SU-DHL-6 (cell line): Measurements from ENCODE around the gene CCDC127.

Source experiments
- H2AFZ ChIP-seq: fragments of 200-600 bp; sonication (generic); 2 replicates; pipeline ENCODE4 v1.6.1; 2014; ENCODE audit warnings: low read depth, mild to moderate bottlenecking, moderate library complexity, mixed read lengths, antibody characterized with exemption, low read length; ENCODE audit not compliant: severe bottlenecking
- H3F3A ChIP-seq: fragments of 200-600 bp; shearing (Covaris generic); 2 replicates; pipeline ENCODE4 v1.6.0; 2016; ENCODE audit warnings: antibody characterized with exemption, mild to moderate bottlenecking; ENCODE audit not compliant: insufficient read depth
- H3K27ac ChIP-seq: fragments of 200-600 bp; sonication (generic); 2 replicates; pipeline ENCODE4 v1.5.1; 2016; ENCODE audit warnings: low read depth, mild to moderate bottlenecking, low read length, moderate library complexity, mixed read lengths
- H3K27me3 ChIP-seq: fragments of 200-600 bp; sonication (generic), shearing (Covaris generic); 2 replicates; pipeline ENCODE4 v1.6.0; 2014; ENCODE audit warnings: mild to moderate bottlenecking, low read length
- H3K36me3 ChIP-seq: fragments of 200-600 bp; sonication (generic); 2 replicates; pipeline ENCODE4 v1.6.1; 2014; ENCODE audit warnings: mild to moderate bottlenecking, low read length, mixed read lengths
- H3K4me2 ChIP-seq: fragments of 300-600, 200-600 bp; shearing (Covaris generic), sonication (generic); 2 replicates; pipeline ENCODE4 v1.6.0; 2014; ENCODE audit warnings: low read length, low read depth, mild to moderate bottlenecking; ENCODE audit not compliant: poor library complexity, severe bottlenecking
- H3K4me3 ChIP-seq: fragments of 200-600 bp; sonication (generic); 2 replicates; pipeline ENCODE4 v1.5.1; 2014; ENCODE audit warnings: antibody characterized with exemption, low read length, mild to moderate bottlenecking, mixed read lengths; ENCODE audit not compliant: insufficient read depth, poor library complexity, severe bottlenecking
- H3K79me2 ChIP-seq: fragments of 200-600 bp; sonication (generic); 2 replicates; pipeline ENCODE4 v1.6.1; 2014; ENCODE audit warnings: mild to moderate bottlenecking, low read length, moderate library complexity; ENCODE audit not compliant: insufficient read depth
- H3K9ac ChIP-seq: fragments of 200-600 bp; sonication (generic); 2 replicates; pipeline ENCODE4 v1.7.0; 2014; ENCODE audit warnings: mild to moderate bottlenecking, low read length
- H3K9me2 ChIP-seq: fragments of 200-600 bp; sonication (generic); replicated peaks from 2 replicates; pipeline ENCODE4 v1.6.1; 2014; ENCODE audit warnings: low read length; ENCODE audit not compliant: insufficient read depth
- H3K9me3 ChIP-seq: fragments of 200-600 bp; sonication (generic); 2 replicates; pipeline ENCODE4 v1.6.1; 2014; ENCODE audit warnings: low read length, mixed read lengths; ENCODE audit not compliant: insufficient read depth
- H4K20me1 ChIP-seq: fragments of 200-600 bp; sonication (generic); 2 replicates; pipeline ENCODE4 v1.6.1; 2014; ENCODE audit warnings: low read depth, mild to moderate bottlenecking, antibody characterized with exemption, low read length, moderate library complexity, mixed read lengths
- EZH2phosphoT487 ChIP-seq: fragments of 200-600 bp; sonication (generic), shearing (Covaris generic); conservative IDR thresholded peaks from 2 replicates; pipeline ENCODE4 v1.6.1; 2018; ENCODE audit warnings: mild to moderate bottlenecking, antibody characterized with exemption, low read length, moderate library complexity, mixed read lengths
- TF ChIP-seq, protein P1 (sequence below): fragments of 200-600 bp; sonication (generic); IDR thresholded peaks from one replicate; pipeline ENCODE4 v1.5.1; 2017; ENCODE audit warnings: antibody characterized with exemption, mild to moderate bottlenecking, low read length, moderate library complexity; ENCODE audit not compliant: insufficient read depth, poor library complexity, severe bottlenecking

Gene CCDC127

GRCh38 chr5:169728-170094 lies 48.2 kb downstream of the CCDC127 start:
- no peaks in the 10 kb centered on the region for H3K9me2 ChIP-seq
- no peak overlapping the region for H2AFZ ChIP-seq
- H3K27ac ChIP-seq: no peak overlapping the region
- no peaks in the 10 kb centered on the region for H4K20me1 ChIP-seq
- H3K36me3 ChIP-seq: no peaks in the 10 kb centered on the region
- TF ChIP-seq EZH2phosphoT487: no peak
- TF ChIP-seq, protein P1, sequence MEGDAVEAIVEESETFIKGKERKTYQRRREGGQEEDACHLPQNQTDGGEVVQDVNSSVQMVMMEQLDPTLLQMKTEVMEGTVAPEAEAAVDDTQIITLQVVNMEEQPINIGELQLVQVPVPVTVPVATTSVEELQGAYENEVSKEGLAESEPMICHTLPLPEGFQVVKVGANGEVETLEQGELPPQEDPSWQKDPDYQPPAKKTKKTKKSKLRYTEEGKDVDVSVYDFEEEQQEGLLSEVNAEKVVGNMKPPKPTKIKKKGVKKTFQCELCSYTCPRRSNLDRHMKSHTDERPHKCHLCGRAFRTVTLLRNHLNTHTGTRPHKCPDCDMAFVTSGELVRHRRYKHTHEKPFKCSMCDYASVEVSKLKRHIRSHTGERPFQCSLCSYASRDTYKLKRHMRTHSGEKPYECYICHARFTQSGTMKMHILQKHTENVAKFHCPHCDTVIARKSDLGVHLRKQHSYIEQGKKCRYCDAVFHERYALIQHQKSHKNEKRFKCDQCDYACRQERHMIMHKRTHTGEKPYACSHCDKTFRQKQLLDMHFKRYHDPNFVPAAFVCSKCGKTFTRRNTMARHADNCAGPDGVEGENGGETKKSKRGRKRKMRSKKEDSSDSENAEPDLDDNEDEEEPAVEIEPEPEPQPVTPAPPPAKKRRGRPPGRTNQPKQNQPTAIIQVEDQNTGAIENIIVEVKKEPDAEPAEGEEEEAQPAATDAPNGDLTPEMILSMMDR: no peak
- H3K79me2 ChIP-seq: no peaks in the 10 kb centered on the region
- H3K4me2 ChIP-seq: no peak overlapping the region
- H3K27me3 ChIP-seq: no peaks in the 10 kb centered on the region
- H3F3A ChIP-seq: no peaks in the 10 kb centered on the region
- H3K4me3 ChIP-seq: no peak overlapping the region
- H3K9me3 ChIP-seq: no peaks in the 10 kb centered on the region
- no peak overlapping the region for H3K9ac ChIP-seq

DNA sequence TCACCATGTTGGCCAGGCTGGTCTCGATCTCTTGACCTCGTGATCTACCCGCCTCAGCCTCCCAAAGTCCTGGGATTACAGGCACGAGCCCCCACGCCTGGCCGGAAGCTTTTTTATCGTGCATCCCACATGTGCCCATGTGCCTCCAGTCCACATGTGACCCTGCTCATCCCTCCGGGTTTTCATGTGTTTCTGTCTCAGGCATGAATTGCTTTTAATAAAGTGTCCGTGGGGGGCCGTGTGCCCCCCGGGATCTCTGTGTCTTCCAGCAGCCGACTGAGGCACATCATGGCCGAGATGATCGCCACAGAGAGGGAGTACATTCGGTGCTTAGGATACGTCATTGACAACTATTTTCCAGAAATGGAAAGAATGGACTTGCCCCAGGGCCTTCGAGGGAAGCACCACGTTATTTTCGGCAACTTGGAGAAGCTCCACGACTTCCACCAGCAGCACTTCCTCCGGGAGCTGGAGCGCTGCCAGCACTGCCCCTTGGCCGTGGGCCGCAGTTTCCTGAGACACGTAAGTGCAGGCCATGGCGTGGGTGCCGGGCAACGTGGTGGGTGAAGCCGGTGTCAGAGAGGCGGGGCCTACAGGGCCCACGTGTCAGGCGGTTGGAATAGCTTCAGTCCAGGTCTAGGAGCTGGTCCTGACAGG lies 48.8 kb downstream of the CCDC127 start:
- no peaks in the 10 kb centered on the region for H3K27me3 ChIP-seq
- H3F3A ChIP-seq: no peaks in the 10 kb centered on the region
- no peaks in the 10 kb centered on the region for H3K9me2 ChIP-seq
- H3K36me3 ChIP-seq: no peaks in the 10 kb centered on the region
- no peak overlapping the region for H2AFZ ChIP-seq
- no peaks in the 10 kb centered on the region for H3K79me2 ChIP-seq
- TF ChIP-seq EZH2phosphoT487: no peak
- TF ChIP-seq, protein P1: no peak
- H4K20me1 ChIP-seq: no peaks in the 10 kb centered on the region
- no peaks in the 10 kb centered on the region for H3K9me3 ChIP-seq
- no peak overlapping the region for H3K4me2 ChIP-seq
- no peak overlapping the region for H3K9ac ChIP-seq
- no peak overlapping the region for H3K27ac ChIP-seq
- H3K4me3 ChIP-seq: no peak overlapping the region

DNA sequence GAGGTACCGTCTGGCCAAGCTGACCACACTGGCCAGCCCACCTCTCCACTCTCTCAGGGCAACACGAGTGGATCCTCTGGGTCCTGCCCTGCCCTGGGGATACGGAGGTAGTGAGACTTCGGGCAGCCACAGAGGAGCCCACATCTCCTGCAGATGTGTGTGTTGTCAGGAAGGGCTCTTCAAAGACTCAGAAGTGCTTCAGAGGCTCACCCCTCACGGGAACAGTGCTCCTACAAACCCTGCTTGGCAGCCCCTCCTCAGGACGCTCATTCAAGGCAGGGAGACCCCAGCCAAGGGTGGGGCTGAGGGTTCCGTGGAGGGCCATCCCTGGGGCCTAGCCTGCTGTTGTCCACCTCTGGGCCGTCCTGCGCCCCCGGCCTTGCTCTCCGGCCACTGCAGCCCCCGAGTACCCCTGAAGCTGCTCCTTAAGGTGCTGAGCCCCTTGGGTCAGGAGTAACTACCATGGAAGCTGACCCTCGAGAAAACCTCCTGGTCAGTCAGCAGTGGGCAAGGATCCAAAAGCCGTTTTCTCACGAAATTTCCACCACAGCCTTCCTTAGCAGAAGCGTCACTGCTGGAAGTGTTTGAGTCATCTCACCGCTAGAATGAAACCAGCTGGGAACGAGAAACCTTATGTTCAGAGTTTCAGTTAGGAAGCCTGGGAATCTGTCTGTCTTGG lies 49.8 kb downstream of the CCDC127 start:
- no peaks in the 10 kb centered on the region for H3K79me2 ChIP-seq
- no peaks in the 10 kb centered on the region for H3K9me3 ChIP-seq
- no peaks in the 10 kb centered on the region for H3K36me3 ChIP-seq
- no peak overlapping the region for H3K4me3 ChIP-seq
- no peak overlapping the region for H2AFZ ChIP-seq
- H4K20me1 ChIP-seq: no peaks in the 10 kb centered on the region
- no peak overlapping the region for H3K9ac ChIP-seq
- H3K27me3 ChIP-seq: no peaks in the 10 kb centered on the region
- H3F3A ChIP-seq: no peaks in the 10 kb centered on the region
- no peak overlapping the region for H3K27ac ChIP-seq
- no peaks in the 10 kb centered on the region for H3K9me2 ChIP-seq
- H3K4me2 ChIP-seq: no peak overlapping the region
- TF ChIP-seq, protein P1: no peak
- TF ChIP-seq EZH2phosphoT487: no peak
